SK-N-SH (cell line): ENCODE data around the gene RUFY4.
A peak's percentile ranks its signal among the peaks of the same experiment; 100 is the strongest.

Source experiments
- CTCF ChIP-seq: fragments of 200-600 bp; sonication (generic); IDR thresholded peaks from 2 replicates; pipeline ENCODE4 v1.6.1; 2017; ENCODE audit warnings: antibody characterized with exemption, mild to moderate bottlenecking, moderate library complexity
- FOXJ3 ChIP-seq: sonication (generic); formaldehyde crosslinking; IDR thresholded peaks from 2 replicates; pipeline ENCODE4 v1.5.1; 2020; ENCODE audit warnings: mild to moderate bottlenecking, missing genetic modification reagents
- JUND ChIP-seq: IDR thresholded peaks from 2 replicates; pipeline ENCODE4 v1.4.0; 2012
- MAX ChIP-seq: IDR thresholded peaks from 2 replicates; pipeline ENCODE4 v1.4.0; 2012; ENCODE audit warnings: low read depth
- PBX3 ChIP-seq: IDR thresholded peaks from 2 replicates; pipeline ENCODE4; 2012
- RAD21 ChIP-seq: IDR thresholded peaks from 2 replicates; pipeline ENCODE4 v1.6.1; 2012; ENCODE audit warnings: mild to moderate bottlenecking, low read length
- REST ChIP-seq: IDR thresholded peaks from 2 replicates; pipeline ENCODE4 v1.6.1; 2012; ENCODE audit warnings: mild to moderate bottlenecking, low read depth, low read length, moderate library complexity
- RFX5 ChIP-seq: IDR thresholded peaks from 2 replicates; pipeline ENCODE4 v1.6.1; 2012; ENCODE audit warnings: mild to moderate bottlenecking, improper control_type of control experiment, low read length
- TEAD4 ChIP-seq: IDR thresholded peaks from 2 replicates; pipeline ENCODE4 v1.4.0; 2012; ENCODE audit warnings: mild to moderate bottlenecking, borderline replicate concordance; ENCODE audit not compliant: insufficient read depth

- TF ChIP-seq JUND (no peak), TEAD4 (no peak), MAX (no peak), REST (peak; percentile 72), RFX5 (no peak), CTCF (no peak), RAD21 (no peak), FOXJ3 (no peak), PBX3 (no peak)
These were observed 39.4 kb upstream of the RUFY4 start for GRCh38 chr2:218029366-218030360.
